Right lung (tissue), 5 donors: Measurements from ENCODE around the gene OCA2. TPM values are rescaled to one million over a fixed set of nuclear protein-coding genes. Genes with fewer than 3 reads are reported as not detected.

Source experiments
- DNase-seq, 2 donors: peaks; one replicate each; pipeline ENCODE4 v3.0.0-alpha.2; 2013
- polyA plus RNA-seq, 5 donors: library from polyadenylated mRNA; unstranded; fragments of 120-200 nt; gene quantifications; one replicate each; pipeline versions ENCODE4 v1.2.1 to v1.2.3, GENCODE V29; 2013; ENCODE audit warnings: inconsistent platforms in 1 of 5, low replicate concordance in 1 of 5; ENCODE audit not compliant: insufficient read length in 5 of 5, insufficient read depth in 1 of 5

OCA2 gene
- polyA plus RNA-seq, 5 donors: 11.5 to 19.4 (median 15.1) TPM

- no peak for DNase-seq
Measured at GRCh38 chr15:27824841-27825422, 274.2 kb downstream of the OCA2 start.

- no peak for DNase-seq
Measured at GRCh38 chr15:27821273-27821672, 277.8 kb downstream of the OCA2 start.

GRCh38 chr15:27820722-27821121 lies 278.4 kb downstream of the OCA2 start:
- no peak for DNase-seq

- no peak for DNase-seq
Measured at GRCh38 chr15:27820232-27820631, 278.9 kb downstream of the OCA2 start.

- no peak for DNase-seq
Measured at GRCh38 chr15:27817258-27817657, 281.9 kb downstream of the OCA2 start.

GRCh38 chr15:27816790-27817189 lies 282.3 kb downstream of the OCA2 start:
- DNase-seq: no peak

- no peak for DNase-seq
Measured at GRCh38 chr15:27815035-27815434, 284.1 kb downstream of the OCA2 start.

GRCh38 chr15:27813139-27813538 lies 286.0 kb downstream of the OCA2 start:
- no peak for DNase-seq

- no peak for DNase-seq
Measured at GRCh38 chr15:27808182-27808581, 290.9 kb downstream of the OCA2 start.

GRCh38 chr15:27807335-27807734 lies 291.8 kb downstream of the OCA2 start:
- no peak for DNase-seq

GRCh38 chr15:27806396-27806795 lies 292.7 kb downstream of the OCA2 start:
- no peak for DNase-seq

- DNase-seq: no peak
Measured at GRCh38 chr15:27805261-27806220, 293.6 kb downstream of the OCA2 start.

GRCh38 chr15:27804569-27805260 lies 294.4 kb downstream of the OCA2 start:
- DNase-seq: no peak

- no peak for DNase-seq
Measured at GRCh38 chr15:27798807-27799206, 300.3 kb downstream of the OCA2 start.

GRCh38 chr15:27797765-27798164 lies 301.4 kb downstream of the OCA2 start:
- no peak for DNase-seq

GRCh38 chr15:27796405-27797320 lies 302.5 kb downstream of the OCA2 start:
- DNase-seq: no peak

- no peak for DNase-seq
Measured at GRCh38 chr15:27792756-27793264, 306.3 kb downstream of the OCA2 start.

GRCh38 chr15:27790270-27790669 lies 308.8 kb downstream of the OCA2 start:
- no peak for DNase-seq

GRCh38 chr15:27787931-27788330 lies 311.2 kb downstream of the OCA2 start:
- no peak for DNase-seq

GRCh38 chr15:27784107-27784506 lies 315.0 kb downstream of the OCA2 start:
- no peak for DNase-seq

- no peak for DNase-seq
Measured at GRCh38 chr15:27783678-27784077, 315.4 kb downstream of the OCA2 start.
